ENCODE measurements around the gene TSGA10.
"Not testable (repeated sequence)": the region's sequence is repeated elsewhere in the genome, so short reads cannot be mapped to it uniquely, and the experiment has no call there.

TSGA10 gene

DNA sequence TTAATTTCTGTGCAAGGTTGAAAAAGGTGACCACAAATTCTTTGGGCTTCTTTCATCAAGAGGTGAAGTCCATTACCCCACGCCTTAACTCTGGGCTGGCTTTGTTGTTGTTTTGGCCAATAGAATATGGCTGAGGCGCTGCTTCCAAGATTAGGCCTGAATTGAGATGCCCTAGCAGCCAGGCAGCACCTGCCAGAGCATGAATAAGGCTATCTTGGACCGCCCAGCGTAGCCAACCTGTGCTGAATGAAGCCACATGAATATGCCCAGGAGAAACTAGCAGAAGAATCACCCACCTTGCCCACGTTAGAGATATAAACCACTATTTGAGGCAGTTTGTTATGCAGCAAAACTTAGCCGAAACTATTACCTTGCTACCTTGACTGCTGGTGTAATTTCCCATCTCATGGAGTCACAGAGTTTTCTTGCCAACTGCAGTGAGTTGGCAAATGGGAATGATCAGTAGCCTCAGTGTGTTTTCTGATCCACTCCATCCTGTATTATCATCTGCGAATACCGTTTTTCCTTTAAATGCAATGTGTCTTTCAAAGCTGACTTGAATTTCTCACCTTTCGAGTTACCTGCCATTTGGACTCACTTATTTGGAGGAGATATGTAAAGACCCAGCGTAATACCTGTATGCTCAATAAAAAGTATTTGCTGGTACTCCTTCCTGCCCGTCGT is 679 bp downstream of the TSGA10 start:
- no peak for DNase-seq

DNA sequence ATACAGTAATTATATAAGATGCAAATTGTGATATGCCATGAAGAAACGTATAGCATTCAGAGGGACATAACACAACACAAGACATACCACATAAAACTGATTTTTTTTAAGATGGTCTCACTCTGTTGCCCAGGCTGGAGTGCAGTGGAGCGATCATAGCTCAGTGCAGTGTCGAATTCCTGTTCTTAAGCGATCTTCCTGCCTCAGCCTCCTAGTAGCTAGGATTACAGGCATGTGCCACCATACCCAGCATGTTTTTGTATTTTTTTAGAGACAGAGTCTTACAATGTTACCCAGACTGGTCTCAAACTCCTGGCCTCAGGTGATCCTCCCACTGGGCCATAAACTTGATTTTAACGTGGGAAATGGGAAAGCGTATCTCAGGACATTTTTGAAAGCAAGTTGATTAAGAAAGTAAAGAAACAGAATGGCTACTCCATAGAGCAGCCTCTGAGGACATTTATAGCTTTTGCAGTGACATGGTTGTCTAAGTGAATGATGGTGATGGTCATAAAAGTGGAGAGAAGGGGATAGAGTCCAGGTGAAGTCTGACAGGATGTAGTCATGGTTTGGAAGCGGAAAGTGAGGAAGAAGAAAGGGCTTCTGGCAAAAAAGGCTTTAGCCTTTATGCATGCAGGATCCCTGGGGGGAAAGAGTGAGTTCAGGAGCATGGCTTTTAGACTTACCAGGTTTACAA is 2.4 kb downstream of the TSGA10 start:
- DNase-seq, result no peak

DNA sequence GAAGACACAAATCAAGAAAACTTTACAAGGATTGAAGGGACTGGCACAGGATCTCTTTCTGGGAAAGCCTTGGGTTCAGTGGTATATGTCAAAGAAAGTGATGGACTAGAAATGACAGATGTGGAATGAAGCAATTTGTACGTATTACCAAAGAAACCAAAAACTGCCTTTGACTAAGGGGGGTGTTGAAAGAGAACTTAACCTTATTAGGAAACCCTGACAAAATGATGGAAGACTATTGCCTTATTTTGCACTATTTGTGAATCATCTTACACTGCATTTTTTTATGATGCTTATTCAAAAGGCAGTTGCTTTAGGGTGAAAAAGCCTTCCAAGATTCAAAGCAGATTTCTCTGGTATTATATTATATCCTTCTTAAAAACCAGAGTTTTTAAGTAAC is 4.0 kb downstream of the TSGA10 start:
- DNase-seq, result no peak

DNA sequence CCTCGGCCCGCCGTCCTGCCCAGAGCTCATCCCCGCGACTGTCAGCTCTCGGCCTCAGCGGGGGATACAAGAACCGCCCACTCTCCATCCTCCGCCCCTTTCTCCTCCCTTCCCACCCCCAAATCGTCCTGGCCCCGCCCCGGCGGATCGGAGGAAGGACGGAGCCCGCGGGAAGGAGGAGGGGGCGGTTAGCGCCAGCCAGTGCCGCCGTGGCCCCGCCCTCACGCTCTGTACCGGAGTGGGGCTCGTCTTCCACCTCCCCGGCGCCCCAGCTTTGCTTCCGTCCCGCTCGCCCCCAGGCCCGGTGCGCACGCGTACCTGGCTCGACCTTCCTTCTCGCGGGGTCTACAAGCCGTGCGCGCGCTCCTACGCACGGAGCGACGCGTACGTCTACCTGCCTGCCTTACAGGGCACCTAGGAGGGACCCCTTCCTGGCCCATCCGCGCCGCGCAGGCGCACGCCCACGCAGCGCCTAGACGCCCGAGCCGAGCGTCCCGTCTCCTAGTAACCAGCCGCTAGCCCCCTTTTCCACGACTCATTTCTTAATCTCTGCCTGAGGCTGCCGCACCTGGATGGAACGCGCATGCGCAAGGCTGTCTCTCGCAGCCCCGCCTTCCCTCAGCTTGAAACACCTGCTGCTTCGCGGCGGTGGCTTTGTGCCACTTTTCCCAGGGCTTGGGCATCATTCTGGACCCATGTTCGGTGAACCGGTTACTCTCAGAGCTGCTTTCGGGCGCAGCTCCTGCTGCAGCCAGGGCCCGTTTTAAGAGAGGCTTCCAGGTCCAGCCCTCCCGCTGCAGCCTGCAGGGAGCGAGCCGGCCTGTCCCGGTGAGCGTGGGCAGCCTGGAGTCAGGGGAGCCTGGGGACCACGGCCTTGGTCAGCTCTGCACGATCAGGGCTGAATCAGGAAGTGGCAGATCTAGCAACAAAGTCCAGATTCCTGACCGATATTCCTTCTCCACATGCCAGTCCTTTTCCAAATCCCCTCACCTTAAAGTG is 13.3 kb downstream of the TSGA10 start, which contains the start of gene C2orf15:
C2orf15 (plus strand) TSS at position 598 of the 999 bp plus-strand sequence. CDS start 8,852 bp downstream, outside the sequence.
- peak; percentile 76 to 83 for DNase-seq

DNA sequence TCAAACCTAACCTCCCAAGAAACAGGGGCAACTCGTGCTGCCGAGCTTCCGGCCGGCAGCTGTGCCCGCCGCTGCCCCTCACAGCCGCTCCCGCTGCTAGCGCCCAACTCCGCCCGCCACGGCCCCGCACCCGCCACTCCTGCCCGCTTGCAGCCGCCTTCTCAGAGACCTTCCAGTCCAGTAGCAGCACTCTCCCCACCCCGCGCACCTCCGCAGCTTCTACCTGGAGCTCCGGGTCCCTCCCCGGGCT is 14.0 kb downstream of the TSGA10 start:
- DNase-seq, result no peak

DNA sequence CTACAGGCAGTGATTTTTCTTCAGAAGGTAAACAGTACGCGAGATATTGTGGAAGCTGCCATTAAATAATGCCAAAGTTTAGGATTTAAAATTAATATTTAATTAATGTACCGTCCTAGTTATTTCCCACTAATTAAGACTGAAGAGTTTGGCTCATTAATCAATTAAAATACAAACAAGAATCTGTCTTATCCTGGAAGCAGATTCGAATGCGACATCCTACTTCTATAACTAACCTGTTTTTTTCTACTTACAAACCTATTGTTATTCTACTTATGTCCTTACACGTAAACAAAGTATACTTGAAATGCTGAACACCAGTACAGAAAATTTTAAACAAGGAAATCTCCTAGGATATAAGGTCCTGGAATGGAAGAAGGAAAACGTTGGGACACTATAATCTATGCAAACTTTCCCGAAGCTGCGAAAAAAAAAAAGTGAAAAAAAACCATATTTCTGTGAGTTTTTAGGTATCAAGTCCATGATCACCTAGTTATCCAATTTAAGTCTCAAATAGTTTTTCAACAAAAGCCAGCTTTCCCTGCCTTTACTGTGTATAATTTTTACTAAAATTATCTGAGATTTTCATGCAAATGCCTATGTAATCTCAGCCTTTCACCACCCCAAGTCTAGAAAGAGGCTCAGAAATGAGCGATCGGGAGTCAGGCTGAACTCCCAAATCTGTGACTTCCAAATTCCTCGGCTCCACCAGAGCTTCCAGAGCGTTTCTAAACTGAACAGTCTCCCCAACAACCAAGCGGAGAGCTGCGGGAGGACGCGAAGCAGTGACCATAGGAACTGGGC is 14.5 kb downstream of the TSGA10 start:
- no peak for DNase-seq

DNA sequence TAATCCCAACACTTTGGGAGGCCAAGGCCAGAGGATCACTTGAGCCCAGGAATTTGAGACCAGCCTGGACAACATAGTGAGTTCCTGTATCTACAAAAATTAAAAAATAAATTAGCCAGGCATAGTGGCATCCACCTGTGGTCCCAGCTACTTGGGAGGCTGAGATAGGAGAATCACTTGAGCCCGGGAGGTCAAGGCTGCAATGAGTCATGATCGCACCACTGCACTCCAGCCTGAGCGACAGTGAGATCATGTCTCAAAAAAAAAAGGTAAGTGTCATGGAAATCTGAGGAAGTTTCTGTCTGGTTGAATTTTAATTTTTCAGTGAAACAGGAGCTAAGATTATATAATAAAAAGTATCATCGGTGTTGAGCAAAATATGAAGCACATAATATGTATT is 15.7 kb downstream of the TSGA10 start:
- no peak for DNase-seq

DNA sequence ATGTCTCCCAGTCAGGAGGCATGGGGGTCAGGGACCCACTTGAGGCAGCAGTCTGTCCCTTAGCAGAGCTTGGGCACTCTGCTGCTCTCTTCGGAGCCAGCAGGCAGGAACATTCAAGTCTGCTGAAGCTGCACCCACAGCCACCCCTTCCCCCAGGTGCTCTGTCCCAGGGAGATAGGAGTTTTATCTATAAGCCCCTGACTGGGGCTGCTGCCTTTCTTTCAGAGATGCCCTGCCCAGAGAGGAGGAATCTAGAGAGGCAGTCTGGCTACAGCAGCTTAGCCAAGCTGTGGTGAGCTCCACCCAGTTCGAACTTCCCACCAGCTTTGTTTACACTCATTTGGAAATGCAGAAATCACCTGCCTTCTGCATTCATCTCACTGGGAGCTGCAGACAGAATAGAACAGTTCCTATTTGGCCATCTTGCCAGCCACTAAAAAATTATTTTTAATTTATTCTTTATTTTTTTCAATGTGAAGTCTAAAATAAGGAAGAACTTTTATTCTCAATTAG is 19.6 kb downstream of the TSGA10 start:
- DNase-seq, result not testable (repeated sequence)

DNA sequence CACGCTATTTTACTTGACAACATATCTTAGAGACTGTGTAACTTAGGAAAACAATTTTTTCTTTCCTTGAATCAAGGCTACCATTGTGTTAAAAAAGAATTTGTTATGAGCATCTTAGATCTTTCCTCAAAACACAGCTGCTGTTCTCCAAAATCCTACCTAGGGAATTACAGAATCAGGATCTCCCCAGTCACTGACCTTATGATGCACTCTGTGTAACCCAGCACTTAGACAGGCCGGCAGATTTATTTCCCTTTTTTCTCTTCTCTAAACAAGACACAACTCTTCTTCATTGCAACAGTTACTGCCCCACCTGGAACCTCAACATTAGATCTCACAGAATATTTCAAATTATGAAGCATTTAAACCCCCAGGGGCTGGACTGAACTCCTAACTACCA is 26.8 kb downstream of the TSGA10 start:
- no peak for DNase-seq

DNA sequence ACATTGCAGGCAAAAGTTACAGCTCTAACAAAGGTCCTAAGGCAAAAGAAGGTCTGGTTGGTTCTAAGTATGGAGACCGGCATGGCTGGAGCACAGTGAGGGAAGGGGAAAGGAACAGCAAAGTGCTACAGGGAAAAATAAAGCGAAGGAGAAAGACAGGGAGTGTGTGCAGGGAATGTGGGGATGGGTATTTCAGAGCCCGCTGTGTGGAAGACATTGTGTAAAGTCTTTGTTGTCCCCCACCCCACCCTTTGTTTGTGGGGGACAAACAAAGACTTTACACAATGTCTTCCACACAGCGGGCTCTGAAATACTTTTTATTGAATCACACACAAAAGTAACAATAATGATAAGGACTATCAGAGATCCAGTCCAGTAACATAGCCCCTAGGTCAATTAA is 42.1 kb downstream of the TSGA10 start:
- DNase-seq, result no peak

DNA sequence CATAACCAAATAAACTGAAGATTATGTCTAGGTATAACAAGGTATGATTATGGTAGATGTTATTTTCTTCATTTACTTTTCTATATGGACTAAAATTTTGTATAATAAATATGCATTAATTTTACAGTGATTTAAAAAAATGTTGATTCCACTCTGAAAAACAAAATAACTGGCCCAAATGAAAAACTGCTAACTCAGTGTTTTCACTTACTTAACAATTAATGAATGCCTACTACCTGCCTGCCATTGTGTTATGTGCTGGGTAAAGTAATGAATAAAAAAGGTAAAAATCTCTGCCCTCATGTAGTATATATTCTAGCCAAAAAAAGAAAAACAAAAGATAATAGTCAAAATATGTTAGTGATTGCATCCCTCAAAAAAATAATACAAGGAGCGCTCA is 42.8 kb downstream of the TSGA10 start:
- no peak for DNase-seq

DNA sequence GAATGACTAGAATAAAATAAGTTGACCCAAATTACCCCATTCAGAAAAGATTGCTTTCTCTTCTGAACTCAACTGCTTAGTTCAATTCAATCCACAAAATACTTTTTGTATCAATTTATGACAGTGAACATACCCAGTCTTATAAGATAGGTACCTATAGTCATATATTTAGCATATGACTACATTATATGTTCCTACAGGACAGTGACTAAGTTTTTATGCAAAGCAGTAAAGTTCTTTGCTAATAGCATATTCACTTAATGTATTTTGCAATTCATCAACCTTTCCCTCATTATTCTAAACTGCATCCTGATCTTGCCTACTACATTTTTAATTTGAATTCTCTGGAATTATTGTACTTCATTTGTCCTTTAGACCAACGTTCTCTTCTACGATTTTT is 43.5 kb downstream of the TSGA10 start:
- DNase-seq, result no peak

DNA sequence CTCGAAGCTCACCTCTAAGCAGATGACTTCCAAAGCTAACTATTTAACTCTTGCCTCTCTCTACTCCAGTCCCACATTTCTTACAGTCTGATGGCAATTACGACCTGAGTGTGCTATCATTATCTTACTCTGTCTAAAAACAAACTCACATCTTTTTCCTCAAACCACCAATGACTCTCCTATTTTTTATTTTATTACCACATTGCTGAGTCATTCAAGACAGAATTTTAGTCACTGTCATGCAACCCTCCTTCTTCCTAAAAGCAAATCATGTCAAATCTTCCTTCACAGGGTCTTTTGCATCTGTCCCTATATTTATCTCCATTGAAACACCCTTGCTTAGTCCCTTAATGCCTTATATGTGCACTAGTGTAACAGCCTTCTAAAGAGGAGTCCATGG is 47.8 kb downstream of the TSGA10 start:
- peak in 1 of 2 donors; percentile 28 for DNase-seq

DNA sequence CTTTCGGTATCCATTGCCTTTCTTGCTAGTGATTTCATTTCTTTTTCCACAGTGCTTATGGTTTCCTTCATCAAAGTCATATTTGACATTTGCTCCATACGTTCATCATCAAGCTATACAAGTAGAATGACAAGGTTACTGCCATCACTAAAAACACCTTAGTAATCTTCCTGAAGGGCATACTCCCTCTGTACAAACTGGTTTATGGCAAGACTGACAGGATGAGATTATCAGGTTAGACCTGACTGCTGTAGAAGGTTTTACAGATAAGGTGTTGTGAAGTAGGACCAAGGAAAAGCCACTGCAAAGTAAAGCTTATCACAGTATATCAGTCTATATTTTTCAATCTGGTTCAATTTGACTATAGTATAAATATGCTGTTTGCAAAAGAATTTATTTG is 50.7 kb downstream of the TSGA10 start:
- DNase-seq, result no peak

DNA sequence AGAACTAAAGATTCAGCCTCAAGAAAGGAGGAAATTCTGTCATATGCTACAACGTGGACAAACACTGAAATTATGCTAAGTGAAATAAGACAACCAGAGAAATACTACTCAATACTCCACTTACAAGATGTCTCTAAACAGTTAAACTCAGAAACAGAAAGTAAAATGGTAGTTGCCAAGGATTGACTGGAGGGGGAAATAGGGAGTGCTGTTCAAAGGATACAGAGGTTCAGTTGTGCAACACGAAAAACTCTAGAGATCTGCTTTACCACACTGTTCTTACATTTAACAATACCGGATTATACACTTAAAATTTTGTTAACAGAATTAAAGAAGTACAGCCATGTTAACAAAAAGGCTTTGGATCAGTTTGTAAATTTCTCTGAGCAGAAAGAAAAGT is 53.0 kb downstream of the TSGA10 start:
- peak in 1 of 2 donors; percentile 32 for DNase-seq

DNA sequence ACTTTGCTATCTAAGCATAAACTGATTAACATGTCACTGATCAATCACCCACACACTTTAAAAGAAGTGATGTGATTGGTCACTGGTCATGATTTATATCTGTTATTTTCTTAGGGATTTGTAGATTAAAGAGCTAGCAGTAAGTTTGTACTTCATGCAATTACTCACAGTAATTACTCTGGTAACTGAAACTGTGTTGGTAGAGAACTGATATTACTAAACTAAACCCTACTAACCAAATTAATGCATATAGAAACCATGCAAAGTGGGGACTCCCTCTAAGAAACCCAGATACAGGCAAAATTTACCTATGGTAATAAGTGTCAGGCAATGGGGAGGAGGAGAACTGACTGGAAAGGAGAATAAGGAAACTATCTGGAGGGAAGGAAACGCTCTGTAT is 58.0 kb downstream of the TSGA10 start:
- no peak for DNase-seq

DNA sequence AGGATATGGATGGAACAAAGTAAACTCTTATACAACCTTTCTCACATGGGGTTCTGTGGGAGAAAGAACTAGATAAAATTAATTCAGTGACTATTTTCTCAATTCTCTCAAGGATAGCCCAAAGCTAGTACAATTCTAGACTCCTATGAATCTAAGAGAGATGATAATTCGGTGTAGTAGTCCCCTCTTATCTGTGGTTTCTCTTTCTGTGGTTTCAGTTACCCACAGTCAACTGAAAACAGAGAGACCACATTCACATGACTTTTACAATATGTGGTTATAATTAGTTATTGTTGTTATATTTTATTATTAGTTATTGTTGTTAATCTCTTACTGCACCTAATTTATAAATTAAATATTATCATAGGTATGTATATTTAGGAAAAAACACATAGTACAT is 66.7 kb downstream of the TSGA10 start:
- DNase-seq, result no peak

DNA sequence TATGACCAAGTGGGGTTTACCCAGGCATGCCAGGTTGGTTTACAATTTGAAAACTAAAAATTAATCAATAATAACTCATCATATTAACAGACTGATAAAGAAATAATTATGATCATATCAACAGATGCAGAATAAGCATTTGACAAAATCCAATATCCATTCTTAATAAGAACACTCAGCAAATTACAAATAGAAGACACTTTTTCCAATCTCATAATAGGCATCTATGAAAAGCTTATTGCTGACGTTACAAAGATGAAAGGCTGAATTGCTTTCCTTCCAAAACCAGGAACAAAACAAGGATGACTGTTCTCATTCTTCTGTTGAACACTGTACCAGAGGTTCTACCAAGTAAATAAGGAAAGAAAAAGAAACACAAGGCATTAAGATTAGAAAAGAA is 68.4 kb downstream of the TSGA10 start:
- DNase-seq, result no peak

DNA sequence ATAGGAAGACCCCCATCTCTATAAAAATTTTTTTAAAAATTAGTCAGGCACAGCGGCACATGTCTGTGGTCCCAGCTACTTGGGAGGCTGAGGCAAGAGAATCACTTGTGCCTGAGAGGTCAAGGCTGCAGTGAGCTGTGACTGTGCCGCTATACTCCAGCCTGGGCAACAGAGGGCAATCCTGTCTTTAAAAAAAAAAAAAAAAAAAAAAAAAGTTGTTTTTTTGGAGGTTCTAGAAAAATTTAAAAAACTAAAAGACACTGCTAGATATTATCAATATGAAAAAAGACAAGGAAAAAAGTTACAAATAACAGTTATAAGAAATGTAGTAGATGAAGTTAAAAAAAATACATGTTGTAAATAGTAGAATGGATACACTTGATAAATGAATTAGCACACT is 69.3 kb downstream of the TSGA10 start:
- DNase-seq, result no peak

DNA sequence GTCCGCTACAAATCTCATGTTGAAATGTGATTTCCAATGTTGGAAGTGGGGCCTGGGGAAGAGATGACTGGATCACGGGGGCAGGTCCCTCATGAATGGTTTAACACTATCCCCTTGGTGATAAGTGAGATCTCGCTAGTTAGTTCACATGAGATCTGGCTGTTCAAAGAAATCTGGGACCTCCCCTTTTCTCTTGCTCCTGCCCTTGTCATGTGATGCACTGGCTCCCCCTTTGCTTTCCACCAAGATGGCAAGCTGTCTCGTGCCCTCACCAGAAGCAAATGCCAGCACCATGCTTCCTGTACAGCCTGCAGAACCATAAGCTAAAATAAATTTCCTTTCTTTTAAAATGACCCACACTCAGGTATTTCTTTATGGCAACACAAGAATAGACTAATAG is 70.5 kb downstream of the TSGA10 start:
- DNase-seq, result no peak

DNA sequence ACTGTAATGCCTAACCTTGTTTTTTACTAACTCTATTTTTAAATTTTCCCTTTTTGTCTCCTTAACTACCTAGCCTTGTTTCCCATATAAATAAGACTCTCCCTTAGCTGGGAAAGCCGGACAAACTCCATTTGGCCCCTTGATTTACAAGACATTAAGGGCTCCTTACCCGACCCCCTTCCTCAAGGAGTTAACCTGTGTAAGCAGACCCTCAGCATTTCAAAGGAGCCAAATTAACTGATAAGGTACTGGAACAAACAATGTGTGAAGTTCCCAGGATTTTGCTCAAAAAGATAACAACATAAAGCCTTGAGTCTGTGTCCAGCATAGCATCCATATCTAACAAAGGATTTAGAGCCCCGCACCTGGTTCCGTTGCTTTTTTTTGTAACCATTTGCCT is 72.9 kb downstream of the TSGA10 start:
- no peak for DNase-seq

DNA sequence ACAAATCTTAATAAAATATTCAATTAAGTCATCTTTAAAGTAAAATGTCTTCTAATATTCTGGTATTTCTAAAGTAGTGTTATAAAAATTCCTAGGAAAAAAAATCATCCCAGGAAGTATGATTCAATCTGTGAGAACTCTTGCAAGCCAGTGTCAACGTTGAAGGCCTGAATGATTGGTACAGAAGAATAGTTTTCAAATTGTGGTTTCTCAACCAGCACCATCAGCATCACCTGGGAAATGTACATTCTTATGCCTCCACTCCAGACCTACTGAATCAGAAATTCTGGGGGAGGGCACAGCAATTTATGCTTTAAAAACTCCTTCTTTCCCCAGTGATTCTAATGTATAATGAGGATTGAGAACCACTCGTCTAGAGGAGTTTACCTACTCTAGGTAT is 75.5 kb downstream of the TSGA10 start:
- no peak for DNase-seq

DNA sequence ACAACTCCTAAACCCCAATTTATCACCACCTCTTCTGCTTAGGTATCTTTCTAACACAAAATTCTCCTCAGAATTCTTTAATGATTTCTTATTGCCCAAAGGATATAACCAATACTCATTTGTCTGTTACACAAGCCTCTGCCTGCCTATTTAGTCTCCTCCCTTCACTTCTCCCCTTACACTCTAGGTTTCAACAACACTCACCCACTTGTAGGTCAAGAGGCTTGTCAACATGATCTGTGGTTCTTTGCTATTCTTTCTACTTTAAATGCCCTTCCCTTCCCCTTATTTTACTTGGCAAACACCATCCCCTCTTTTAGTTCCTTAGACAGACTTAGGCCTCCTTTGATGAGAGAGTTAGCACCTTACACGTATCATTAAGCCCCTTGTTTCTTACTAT is 82.2 kb downstream of the TSGA10 start:
- no peak for DNase-seq
